Smooth muscle cell (in vitro differentiated cells): ENCODE results near the gene GRM8. TPM values are rescaled to one million over a fixed set of nuclear protein-coding genes. Genes with fewer than 3 reads are reported as not detected.

Experiments used
- DNase-seq: peaks from one replicate; lab custom pipeline; 2025; ENCODE audit not compliant: unreplicated experiment; lab: John Stamatoyannopoulos, UW
- H2AFZ ChIP-seq: fragments of 200-600 bp; sonication (generic); 2 replicates; pipeline ENCODE4 v1.6.0; 2016; ENCODE audit warnings: antibody characterized with exemption, low read depth, mild to moderate bottlenecking
- H3F3A ChIP-seq: fragments of 200-600 bp; sonication (generic); 2 replicates; pipeline ENCODE4 v1.6.0; 2017; ENCODE audit warnings: antibody characterized with exemption, low read depth
- H3K27ac ChIP-seq: fragments of 200-600 bp; sonication (generic); 2 replicates; pipeline ENCODE4 v1.5.1; 2016; ENCODE audit warnings: low read depth, mild to moderate bottlenecking
- H3K27me3 ChIP-seq: fragments of 200-600 bp; sonication (generic); 2 replicates; pipeline ENCODE4 v1.6.1; 2016; ENCODE audit warnings: low read depth, mild to moderate bottlenecking
- H3K36me3 ChIP-seq: fragments of 200-600 bp; sonication (generic); 2 replicates; pipeline ENCODE4 v1.5.1; 2016; ENCODE audit warnings: low read depth
- H3K4me1 ChIP-seq: fragments of 200-600 bp; sonication (generic); 2 replicates; pipeline ENCODE4 v1.5.1; 2016; ENCODE audit warnings: low read depth
- H3K4me2 ChIP-seq: fragments of 200-600 bp; sonication (generic); 2 replicates; pipeline ENCODE4 v1.6.0; 2016; ENCODE audit warnings: mild to moderate bottlenecking
- H3K4me3 ChIP-seq: fragments of 200-600 bp; sonication (generic); 2 replicates; pipeline ENCODE4 v1.5.1; 2016; ENCODE audit warnings: mild to moderate bottlenecking
- H3K79me2 ChIP-seq: fragments of 200-600 bp; sonication (generic); 2 replicates; pipeline ENCODE4 v1.6.0; 2016; ENCODE audit warnings: low read depth, mild to moderate bottlenecking
- H3K9ac ChIP-seq: fragments of 200-600 bp; sonication (generic); 2 replicates; pipeline ENCODE4 v1.6.0; 2016; ENCODE audit warnings: low read depth
- H3K9me3 ChIP-seq: fragments of 200-600 bp; sonication (generic); replicated peaks from 2 replicates; pipeline ENCODE4 v1.5.1; 2016; ENCODE audit warnings: low read depth
- H4K20me1 ChIP-seq: fragments of 200-600 bp; sonication (generic); 2 replicates; pipeline ENCODE4 v1.6.0; 2016; ENCODE audit warnings: low read depth
- WGBS: methylation state at CpG from one replicate; pipeline ENCODE4 v1.1.7; 2016; ENCODE audit warnings: low lambda C conversion rate; 5-methylcytosine and 5-hydroxymethylcytosine counted together
- polyA plus RNA-seq: library from polyadenylated mRNA; unstranded; fragments of >200 nt; fragmentation: Nextera tagmentation; extraction: Ambion mirVana; gene quantifications from 2 replicates; pipeline ENCODE4 v1.2.1, GENCODE V29; 2016
- total RNA-seq: library from RNA; depleted of rRNA; stranded (reverse); fragments of >200 nt; gene quantifications from 2 replicates; pipeline ENCODE4 v1.2.3, GENCODE V29; 2014
- TF ChIP-seq, protein P1 (sequence below): fragments of 200-600 bp; sonication (generic); IDR thresholded peaks from 2 replicates; pipeline ENCODE4 v1.5.1; 2017; ENCODE audit warnings: borderline replicate concordance, mild to moderate bottlenecking, antibody characterized with exemption; ENCODE audit not compliant: insufficient read depth, poor library complexity, severe bottlenecking

GRM8 gene
- total and polyA plus RNA-seq, 2 experiments from 2014 or later, result 9.8 to 20.5 TPM

DNA sequence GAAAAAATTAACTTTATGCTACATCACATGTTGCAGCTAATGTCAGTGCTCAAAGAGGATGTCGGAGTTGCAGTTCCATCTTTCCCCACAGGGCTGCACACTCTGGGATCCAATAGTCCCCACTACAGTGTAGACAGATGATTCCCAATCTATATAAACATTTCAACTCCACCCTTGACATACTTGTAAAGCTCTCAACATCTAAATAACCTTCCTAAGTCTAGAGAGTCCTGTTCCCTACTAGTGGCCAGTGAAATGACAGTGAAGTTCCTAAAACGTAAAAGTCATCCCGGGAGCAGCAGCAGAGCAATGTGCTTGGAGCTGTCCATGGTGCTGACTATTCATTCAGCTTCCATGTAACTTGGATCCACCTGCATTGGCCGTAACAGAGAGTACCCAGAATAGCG is 145.1 kb downstream of the GRM8 start:
- no peak overlapping the region for H3K9ac ChIP-seq

DNA sequence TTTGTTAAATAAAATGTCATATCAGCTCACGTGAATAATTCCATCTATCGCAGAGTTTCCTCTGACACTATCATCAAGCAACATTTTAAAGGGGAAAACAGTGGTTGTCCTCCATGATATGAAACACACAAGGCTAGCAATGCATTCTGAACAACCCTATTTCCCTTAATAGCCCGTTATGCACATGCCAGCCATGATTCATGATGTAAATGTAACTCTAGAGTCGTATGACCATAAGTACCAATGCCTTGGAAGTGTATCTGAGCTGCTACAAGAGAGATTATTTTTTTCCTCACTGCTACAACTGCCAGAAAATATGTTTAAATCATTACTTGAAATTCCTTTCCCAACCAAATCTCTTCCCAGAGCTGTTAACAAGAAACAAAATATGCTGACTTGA is 159.4 kb downstream of the GRM8 start:
- H2AFZ ChIP-seq, result no peak overlapping the region
- no peak overlapping the region for H3K27ac ChIP-seq
- H4K20me1 ChIP-seq, result no peaks in the 10 kb centered on the region
- H3K9ac ChIP-seq, result no peak overlapping the region
- no peaks in the 10 kb centered on the region for H3K79me2 ChIP-seq
- TF ChIP-seq, protein P1, sequence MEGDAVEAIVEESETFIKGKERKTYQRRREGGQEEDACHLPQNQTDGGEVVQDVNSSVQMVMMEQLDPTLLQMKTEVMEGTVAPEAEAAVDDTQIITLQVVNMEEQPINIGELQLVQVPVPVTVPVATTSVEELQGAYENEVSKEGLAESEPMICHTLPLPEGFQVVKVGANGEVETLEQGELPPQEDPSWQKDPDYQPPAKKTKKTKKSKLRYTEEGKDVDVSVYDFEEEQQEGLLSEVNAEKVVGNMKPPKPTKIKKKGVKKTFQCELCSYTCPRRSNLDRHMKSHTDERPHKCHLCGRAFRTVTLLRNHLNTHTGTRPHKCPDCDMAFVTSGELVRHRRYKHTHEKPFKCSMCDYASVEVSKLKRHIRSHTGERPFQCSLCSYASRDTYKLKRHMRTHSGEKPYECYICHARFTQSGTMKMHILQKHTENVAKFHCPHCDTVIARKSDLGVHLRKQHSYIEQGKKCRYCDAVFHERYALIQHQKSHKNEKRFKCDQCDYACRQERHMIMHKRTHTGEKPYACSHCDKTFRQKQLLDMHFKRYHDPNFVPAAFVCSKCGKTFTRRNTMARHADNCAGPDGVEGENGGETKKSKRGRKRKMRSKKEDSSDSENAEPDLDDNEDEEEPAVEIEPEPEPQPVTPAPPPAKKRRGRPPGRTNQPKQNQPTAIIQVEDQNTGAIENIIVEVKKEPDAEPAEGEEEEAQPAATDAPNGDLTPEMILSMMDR, result no peak
- H3K9me3 ChIP-seq, result no peaks in the 10 kb centered on the region
- H3K4me3 ChIP-seq, result no peak overlapping the region
- no peaks in the 10 kb centered on the region for H3K4me1 ChIP-seq
- no peak for DNase-seq
- no peak overlapping the region for H3K4me2 ChIP-seq
- H3K36me3 ChIP-seq, result no peaks in the 10 kb centered on the region
- no peaks in the 10 kb centered on the region for H3F3A ChIP-seq
- 77% methylated on average over 4 of the region's 4 CpGs for WGBS
- H3K27me3 ChIP-seq, result no peaks in the 10 kb centered on the region

More for the DNA sequence above, 145.1 kb downstream of the GRM8 start:
- Histone ChIP-seq H3K79me2 (no peaks in the 10 kb centered on the region), H3K4me1 (no peaks in the 10 kb centered on the region), H3K36me3 (no peaks in the 10 kb centered on the region), H3K27me3 (no peaks in the 10 kb centered on the region), H3K4me3 (no peak overlapping the region), H3K4me2 (no peak overlapping the region), H4K20me1 (no peaks in the 10 kb centered on the region), H3K9me3 (no peaks in the 10 kb centered on the region), H3K27ac (no peak overlapping the region), H2AFZ (no peak overlapping the region), H3F3A (no peaks in the 10 kb centered on the region)
- TF ChIP-seq, protein P1, result peak; percentile 61
- no peak for DNase-seq
- WGBS, result 26% methylated on average over 5 of the region's 5 CpGs

DNA sequence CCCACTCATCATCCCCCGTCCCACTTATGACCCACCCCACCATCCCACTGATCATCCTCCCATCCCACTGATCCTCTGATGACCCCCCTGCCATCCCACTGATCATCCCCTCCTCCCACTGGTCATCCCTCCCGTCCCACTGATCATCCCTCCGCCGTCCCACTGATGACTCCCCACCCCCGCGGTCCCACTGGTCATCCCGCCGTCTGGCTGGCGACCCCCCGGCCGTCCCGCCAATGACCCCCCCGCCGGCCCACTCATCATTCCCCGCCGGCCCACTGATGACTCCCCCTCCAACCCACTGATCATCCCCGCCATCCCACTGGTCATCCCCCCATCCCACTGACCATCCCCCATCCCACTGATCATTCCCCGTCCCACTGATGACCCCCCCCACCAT is 161.1 kb downstream of the GRM8 start:
- Histone ChIP-seq H3F3A (no peaks in the 10 kb centered on the region), H2AFZ (no peak overlapping the region), H3K9me3 (no peaks in the 10 kb centered on the region), H4K20me1 (no peaks in the 10 kb centered on the region), H3K79me2 (no peaks in the 10 kb centered on the region), H3K9ac (no peak overlapping the region), H3K4me3 (no peak overlapping the region), H3K36me3 (no peaks in the 10 kb centered on the region), H3K4me1 (no peaks in the 10 kb centered on the region), H3K27me3 (no peaks in the 10 kb centered on the region), H3K27ac (no peak overlapping the region), H3K4me2 (no peak overlapping the region)
- TF ChIP-seq, protein P1, result no peak
- 100% methylated on average over 1 of the region's 18 CpGs for WGBS
- DNase-seq, result no peak

DNA sequence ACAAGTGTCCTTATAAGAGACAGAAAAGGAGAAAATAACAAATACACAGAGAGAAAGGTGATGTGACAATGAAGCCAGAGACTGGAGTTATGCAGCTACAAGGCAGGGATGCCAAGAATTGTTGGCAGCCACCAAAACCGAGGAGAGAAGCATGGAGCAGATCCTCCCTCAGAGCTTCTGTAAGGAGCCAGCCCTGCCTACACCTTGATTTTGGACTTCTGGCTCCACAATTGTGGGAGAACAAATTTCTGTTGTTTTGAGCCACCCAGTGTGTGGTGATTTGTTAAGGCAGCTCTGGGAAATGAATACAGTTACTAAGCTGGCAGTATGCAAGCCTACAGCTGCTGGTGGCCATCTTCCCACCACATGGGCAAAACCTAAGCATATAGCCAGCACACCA is 163.6 kb downstream of the GRM8 start:
- TF ChIP-seq, protein P1, result no peak
- Histone ChIP-seq H3K4me3 (no peak overlapping the region), H3K4me1 (no peaks in the 10 kb centered on the region), H2AFZ (no peak overlapping the region), H3K4me2 (no peak overlapping the region), H3K27ac (no peak overlapping the region), H3F3A (no peaks in the 10 kb centered on the region), H3K36me3 (no peaks in the 10 kb centered on the region), H3K79me2 (no peaks in the 10 kb centered on the region), H3K9me3 (no peaks in the 10 kb centered on the region), H4K20me1 (no peaks in the 10 kb centered on the region), H3K27me3 (no peaks in the 10 kb centered on the region), H3K9ac (no peak overlapping the region)
- WGBS, result 78% methylated on average over 1 of the region's 1 CpG
- no peak for DNase-seq
